ENCODE measurements around the gene RBM42.
"Not testable (repeated sequence)": the region's sequence is repeated elsewhere in the genome, so short reads cannot be mapped to it uniquely, and the experiment has no call there.

Gene RBM42

GRCh38 chr19:35621708-35622107 is 7.1 kb upstream of the RBM42 start:
- DNase-seq = no peak

DNA sequence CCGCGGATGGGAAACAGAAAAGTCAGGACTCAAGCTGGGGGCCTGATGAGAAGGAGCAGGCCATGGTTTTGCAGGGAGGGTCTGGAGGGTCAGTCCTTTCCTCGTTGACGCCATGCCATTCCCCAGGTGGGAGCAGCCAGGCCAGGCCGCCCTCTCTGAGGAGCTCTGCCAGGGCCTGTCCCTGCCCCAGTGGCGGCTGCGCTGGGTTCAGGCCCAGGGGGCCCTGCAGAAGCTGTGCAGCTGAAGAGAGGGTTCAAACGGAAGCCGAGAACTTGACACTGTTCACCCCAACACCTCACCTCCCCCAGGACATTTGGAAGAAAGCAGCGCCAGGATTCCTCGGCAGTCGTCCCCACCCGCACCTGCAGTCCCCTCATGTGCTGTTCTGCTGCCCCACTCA is 6.1 kb upstream of the RBM42 start:
- DNase-seq = no peak

DNA sequence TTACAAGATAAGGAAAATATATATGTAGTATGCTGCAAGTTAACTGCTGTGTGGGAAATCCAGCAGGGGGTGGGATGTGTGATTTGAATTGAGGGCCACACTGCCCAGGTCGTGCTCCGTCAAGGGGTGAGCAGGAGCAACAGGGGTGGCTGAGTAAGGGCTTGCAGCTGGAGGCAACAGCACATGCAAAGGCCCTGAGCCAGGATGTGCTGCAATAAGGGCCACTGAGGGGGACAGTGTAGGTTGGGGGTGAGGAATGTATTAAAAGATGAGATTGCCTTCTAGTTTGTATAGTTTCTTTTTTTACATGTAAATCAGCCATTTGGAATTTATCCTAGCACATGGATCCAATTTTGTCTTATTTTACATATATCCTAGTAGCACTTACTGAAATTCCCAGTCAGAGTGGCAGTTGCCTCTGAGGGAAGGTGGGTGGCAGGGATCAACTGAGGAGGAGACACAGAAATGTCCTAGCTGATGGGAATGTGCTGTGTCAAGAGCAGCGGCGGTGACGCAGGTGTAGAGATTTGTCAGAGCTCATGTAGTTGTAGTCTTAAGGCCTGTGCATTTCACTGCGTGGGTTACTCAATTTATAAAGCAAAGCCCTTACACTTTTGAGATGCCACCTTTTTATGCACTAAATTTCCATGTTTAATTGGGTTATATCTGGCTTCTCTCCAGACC is 5.4 kb upstream of the RBM42 start:
- no peak for DNase-seq

GRCh38 chr19:35628264-35628564 is 622 bp upstream of the RBM42 start:
- DNase-seq = no peak

- DNase-seq = no peak
Measured at GRCh38 chr19:35629332-35629633, 447 bp downstream of the RBM42 start.

GRCh38 chr19:35633727-35634440 is 5.0 kb downstream of the RBM42 start:
- DNase-seq = no peak

- no peak for DNase-seq
Measured at GRCh38 chr19:35636651-35637050, 7.8 kb downstream of the RBM42 start.

GRCh38 chr19:35637165-35637564 is 8.3 kb downstream of the RBM42 start:
- no peak for DNase-seq

- no peak for DNase-seq
Measured at GRCh38 chr19:35639321-35639639, 10.4 kb downstream of the RBM42 start.

- no peak for DNase-seq
Measured at GRCh38 chr19:35639863-35640262, 11.0 kb downstream of the RBM42 start.

- DNase-seq = no peak
Measured at GRCh38 chr19:35641515-35642151, 12.8 kb downstream of the RBM42 start, which contains the start of gene ETV2. Gene ETV2 (plus strand): TSS chr19:35641745. CDS start chr19:35642461, 716 bp downstream.

- no peak for DNase-seq
Measured at GRCh38 chr19:35642312-35642711, 13.5 kb downstream of the RBM42 start.

GRCh38 chr19:35642798-35643254 is 14.0 kb downstream of the RBM42 start:
- no peak for DNase-seq

GRCh38 chr19:35643255-35644205 is 14.7 kb downstream of the RBM42 start:
- peak; percentile 48 for DNase-seq

DNA sequence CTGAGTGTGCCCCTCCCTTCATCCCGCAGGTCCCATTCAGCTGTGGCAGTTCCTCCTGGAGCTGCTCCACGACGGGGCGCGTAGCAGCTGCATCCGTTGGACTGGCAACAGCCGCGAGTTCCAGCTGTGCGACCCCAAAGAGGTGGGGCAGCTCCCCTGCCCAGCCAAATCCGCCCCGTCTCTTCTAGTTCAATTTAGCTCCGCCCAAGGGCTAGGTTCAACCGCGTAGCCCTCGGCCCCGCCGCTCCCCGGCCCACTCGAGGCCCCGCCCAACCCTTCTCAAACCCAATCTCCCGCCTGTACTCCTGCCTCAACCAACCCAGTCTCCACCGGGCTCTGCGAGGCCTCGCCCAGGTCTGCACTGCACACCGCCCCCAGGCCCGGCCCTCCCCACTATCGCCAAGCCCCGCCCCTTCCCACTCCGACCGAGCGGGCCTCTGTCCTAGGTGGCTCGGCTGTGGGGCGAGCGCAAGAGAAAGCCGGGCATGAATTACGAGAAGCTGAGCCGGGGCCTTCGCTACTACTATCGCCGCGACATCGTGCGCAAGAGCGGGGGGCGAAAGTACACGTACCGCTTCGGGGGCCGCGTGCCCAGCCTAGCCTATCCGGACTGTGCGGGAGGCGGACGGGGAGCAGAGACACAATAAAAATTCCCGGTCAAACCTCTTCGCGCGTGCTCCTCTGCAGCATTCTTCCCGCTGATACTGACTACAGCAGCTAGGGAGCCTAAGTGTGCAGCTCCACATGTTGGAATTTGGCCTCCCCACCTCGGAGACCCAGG is 15.6 kb downstream of the RBM42 start:
- peak; percentile 73 for DNase-seq

GRCh38 chr19:35644987-35645679 is 16.3 kb downstream of the RBM42 start:
- no peak for DNase-seq

DNA sequence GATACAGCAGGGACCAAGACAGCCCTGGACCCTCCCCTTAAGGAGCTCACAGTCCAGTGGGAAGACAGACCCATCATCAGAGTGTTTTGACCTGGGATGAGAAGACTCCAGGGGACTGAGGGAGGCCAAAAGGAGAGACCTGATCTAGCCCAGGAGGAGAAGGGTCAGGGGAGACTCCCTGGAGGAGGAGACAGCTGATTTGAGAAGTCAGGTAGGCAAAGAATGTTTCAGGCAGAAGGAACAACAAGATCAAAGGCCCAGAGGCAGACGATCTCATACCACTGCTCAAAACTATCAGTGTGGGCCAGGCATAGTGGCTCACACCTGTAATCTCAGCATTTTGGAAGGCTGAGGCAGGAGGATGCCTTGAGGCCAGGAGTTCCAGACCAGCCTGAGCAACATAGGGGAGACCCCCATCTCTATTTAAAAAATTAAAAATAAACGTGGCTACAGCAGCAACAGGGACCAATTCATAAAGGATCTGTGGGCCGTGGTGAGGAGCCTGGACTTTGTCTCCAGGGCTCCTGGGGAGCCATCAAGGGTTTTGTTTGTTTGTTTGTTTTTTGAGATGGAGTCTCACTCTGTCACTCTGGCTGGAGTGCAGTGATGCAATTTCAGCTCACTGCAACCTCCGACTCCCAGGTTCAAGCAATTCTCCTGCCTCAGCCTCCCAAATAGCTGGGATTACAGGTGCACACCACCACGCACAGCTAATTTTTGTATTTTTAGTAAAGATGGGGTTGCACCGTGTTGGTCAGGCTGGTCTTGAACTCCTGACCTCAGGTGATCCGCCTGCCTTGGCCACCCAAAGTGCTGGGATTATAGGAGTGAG is 17.1 kb downstream of the RBM42 start:
- DNase-seq = no peak

DNA sequence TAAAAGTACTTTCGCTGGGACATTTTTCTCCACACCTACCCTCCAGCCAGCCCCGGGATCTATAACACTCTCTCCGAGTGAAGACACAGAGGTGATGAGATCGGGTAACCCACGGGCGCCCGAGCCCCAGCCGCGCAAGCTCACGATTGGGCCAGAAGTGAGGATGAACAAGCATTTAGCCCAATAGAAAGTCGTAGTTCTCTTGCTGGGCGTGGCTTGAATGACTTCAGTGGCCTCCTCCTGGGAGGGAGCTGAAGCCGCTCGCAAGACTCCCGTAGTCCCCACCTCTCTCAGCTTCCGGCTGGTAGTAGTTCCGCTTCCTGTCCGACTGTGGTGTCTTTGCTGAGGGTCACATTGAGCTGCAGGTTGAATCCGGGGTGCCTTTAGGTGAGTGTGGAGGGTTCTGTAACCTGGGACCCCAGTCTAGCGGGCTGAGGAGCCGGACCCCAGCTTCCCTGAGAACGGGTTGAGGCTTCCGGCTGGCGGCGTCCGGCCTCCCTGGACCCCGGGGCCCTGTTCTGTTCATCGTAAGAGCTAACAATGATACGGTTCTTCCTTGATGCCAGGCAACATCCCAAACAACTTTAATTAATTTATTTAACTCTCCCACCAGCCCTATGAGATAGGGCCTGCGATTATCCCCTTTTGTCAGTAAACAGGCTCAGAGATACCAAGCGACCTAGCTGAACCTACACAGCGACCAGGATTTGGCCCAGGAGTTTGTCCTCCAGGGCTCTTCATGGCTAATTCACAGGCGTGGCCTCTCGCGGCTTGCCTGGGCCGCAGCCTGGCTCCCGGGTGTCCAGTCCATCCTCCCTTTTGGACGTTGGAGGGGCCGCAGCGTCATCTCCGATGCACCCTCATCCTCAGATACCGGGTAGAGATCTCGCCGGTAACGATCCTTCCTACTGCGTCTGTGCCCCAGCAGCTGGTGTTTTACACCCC is 19.5 kb downstream of the RBM42 start, which contains the start of gene COX6B1:
COX6B1 (plus strand) TSS at position 307 of the 945 bp plus-strand sequence. CDS start 2,921 bp downstream, outside the sequence.
- peak; percentile 96 for DNase-seq

GRCh38 chr19:35650581-35650980 is 21.7 kb downstream of the RBM42 start:
- DNase-seq = no peak

DNA sequence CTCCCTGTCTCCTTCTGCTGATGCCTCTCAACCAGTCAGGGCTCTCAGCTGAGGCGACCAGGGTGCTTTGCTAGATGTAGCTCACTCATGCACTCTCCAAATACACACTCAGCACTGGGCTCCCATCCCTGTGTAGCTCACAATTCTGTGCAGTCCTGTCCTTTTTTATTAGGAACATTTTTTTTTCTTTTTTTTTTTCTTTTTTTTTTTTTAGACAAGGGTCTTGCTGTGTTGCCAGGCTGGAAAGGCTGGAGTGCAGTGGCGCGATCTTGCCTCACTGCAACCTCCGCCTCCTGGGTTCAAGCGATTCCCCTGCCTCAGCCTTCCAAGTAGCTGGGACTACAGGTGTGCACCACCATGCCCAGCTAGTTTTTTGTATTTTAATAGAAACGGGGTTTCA is 26.0 kb downstream of the RBM42 start:
- not testable (repeated sequence) for DNase-seq
